Measurements from ENCODE around the gene SLAMF9.

DNA sequence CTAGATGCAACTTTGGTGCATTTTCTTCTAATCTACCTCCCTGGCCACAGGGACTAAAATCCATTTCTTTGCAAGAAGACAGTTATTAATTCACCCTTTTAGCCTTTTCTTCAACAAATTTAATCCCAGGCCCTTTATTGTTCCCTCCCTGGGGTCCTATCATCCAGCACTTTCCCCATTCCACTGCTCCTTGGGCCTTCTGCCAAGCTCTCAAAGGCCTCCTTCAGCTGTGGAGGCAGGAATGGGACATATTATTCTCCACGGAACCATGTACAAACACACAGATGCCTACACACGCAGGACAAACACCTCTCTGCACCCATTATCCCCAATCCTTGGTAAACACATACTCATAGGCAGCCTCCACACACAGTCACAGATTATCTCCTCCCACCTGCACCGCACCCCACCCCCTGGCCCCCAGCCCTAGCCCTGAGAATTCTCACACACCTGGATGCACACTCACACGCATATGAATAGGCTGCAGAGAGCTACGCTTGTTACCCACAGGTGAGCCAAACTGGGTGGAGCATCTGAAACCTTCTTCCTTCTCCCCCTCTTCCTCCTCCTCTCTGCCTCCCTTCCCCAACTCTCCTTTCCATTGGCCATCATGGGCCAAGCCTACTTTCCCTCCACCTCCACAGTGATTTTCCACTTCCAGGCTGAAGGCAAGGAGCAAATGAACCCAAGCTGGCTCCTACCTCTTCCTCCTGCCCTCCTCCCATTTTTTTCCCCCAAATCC is 40.4 kb downstream of the SLAMF9 start:
- TF ChIP-seq CEBPB (IDR thresholded peaks at IDR 0.05) (no peak), TEAD4 (IDR thresholded peaks at IDR 0.05) (no peak)

Data from Ishikawa (cell line).